B cell (primary cell): ENCODE results near the gene ACACB. TPM values are rescaled to one million over a fixed set of nuclear protein-coding genes. Genes with fewer than 3 reads are reported as not detected.

ENCODE experiments used
- ATAC-seq: fragments of 200-7000 bp; cut with Tn5 transposase; one replicate; pipeline ENCODE4 v1.10.0; 2021; ENCODE audit warnings: low read depth, mild to moderate bottlenecking, moderate number of reproducible peaks, moderate library complexity
- CTCF ChIA-PET: fragments of 350-600 bp; sonication (Branson Sonifier 250); formaldehyde crosslinking; loops from one replicate; lab custom pipeline; 2021; ENCODE audit warnings: antibody characterized with exemption, inconsistent platforms; lab: Charles Lee
- POLR2A ChIA-PET: fragments of 350-600 bp; sonication (Branson Sonifier 250); formaldehyde crosslinking; loops from one replicate; lab custom pipeline; 2021; ENCODE audit warnings: antibody characterized with exemption; lab: Charles Lee
- DNase-seq: peaks from one replicate; pipeline ENCODE4 v3.0.0; 2013
- H2AFZ ChIP-seq: 2 replicates; pipeline ENCODE4 v1.6.1; 2012; ENCODE audit warnings: mild to moderate bottlenecking, low read depth, low read length; ENCODE audit not compliant: insufficient read depth, poor library complexity, severe bottlenecking
- H3K27ac ChIP-seq, 2 donors: 1 replicate in 1 of 2; 2 replicates in 1 of 2; pipeline ENCODE4 v1.5.1; 2012 to 2013; ENCODE audit warnings: low read length in 2 of 2, mild to moderate bottlenecking in 2 of 2, moderate library complexity in 1 of 2
- H3K27me3 ChIP-seq, 4 experiments: fragments of 200-600 bp in 1 of 4; sonication (generic) in 1 of 4; replicated peaks in 1 of 4; 1 replicate in 2 of 4; 2 replicates in 2 of 4; pipeline versions ENCODE4 v1.6.1 to v1.7.0; 2013 to 2016; ENCODE audit warnings: low read length in 3 of 4, mild to moderate bottlenecking in 2 of 4, mixed read lengths in 1 of 4, moderate library complexity in 1 of 4; ENCODE audit not compliant: insufficient read depth in 4 of 4, control insufficient read depth in 3 of 4; ENCODE audit errors: control extremely low read depth in 1 of 4
- H3K36me3 ChIP-seq, 2 experiments: replicated peaks in 1 of 2; 1 replicate in 1 of 2; 2 replicates in 1 of 2; pipeline versions ENCODE4 v1.6.1 to v1.7.1; 2013; ENCODE audit warnings: low read length in 1 of 2; ENCODE audit not compliant: insufficient read depth in 2 of 2, control insufficient read depth in 1 of 2; ENCODE audit errors: control extremely low read depth in 1 of 2, extremely low read depth in 1 of 2
- H3K4me1 ChIP-seq, 2 donors: fragments of 200-600 bp in 1 of 2; sonication (generic) in 1 of 2; 1 replicate in 1 of 2; 2 replicates in 1 of 2; pipeline versions ENCODE4 v1.5.1 to v1.6.1; 2013 to 2017; ENCODE audit warnings: low read length in 2 of 2; ENCODE audit not compliant: control insufficient read depth in 2 of 2, insufficient read depth in 2 of 2
- H3K4me2 ChIP-seq: replicated peaks from 2 replicates; pipeline ENCODE3; 2012; ENCODE audit warnings: mild to moderate bottlenecking, low read depth, low read length; ENCODE audit not compliant: poor library complexity, severe bottlenecking
- H3K4me3 ChIP-seq, 5 experiments: fragments of 200-600 bp in 1 of 5; sonication (generic) in 1 of 5; 1 replicate in 3 of 5; 2 replicates in 2 of 5; pipeline versions ENCODE4 v1.5.1 to v1.7.0; 2011 to 2016; ENCODE audit warnings: low read length in 4 of 5, mild to moderate bottlenecking in 4 of 5, low read depth in 2 of 5, control low read depth in 1 of 5, moderate library complexity in 1 of 5; ENCODE audit not compliant: insufficient read depth in 1 of 5; ENCODE audit errors: control extremely low read depth in 1 of 5, extremely low read depth in 1 of 5
- H3K79me2 ChIP-seq: fragments of 200-600 bp; sonication (generic); one replicate; pipeline ENCODE4 v1.6.0; 2016; ENCODE audit warnings: low read length; ENCODE audit not compliant: control insufficient read depth, insufficient read depth
- H3K9ac ChIP-seq: fragments of 200-600 bp; sonication (generic); 2 replicates; pipeline ENCODE4 v1.6.1; 2017; ENCODE audit warnings: mild to moderate bottlenecking, low read length, moderate library complexity
- H3K9me3 ChIP-seq, 3 donors: one replicate each; pipeline versions ENCODE4 v1.6.1 to v1.7.1; 2013; ENCODE audit warnings: low read length in 2 of 3; ENCODE audit not compliant: control insufficient read depth in 2 of 3, insufficient read depth in 1 of 3; ENCODE audit errors: control extremely low read depth in 1 of 3
- H4K20me1 ChIP-seq: 2 replicates; pipeline ENCODE4 v1.6.0; 2012; ENCODE audit warnings: mild to moderate bottlenecking, low read length; ENCODE audit not compliant: insufficient read depth, control insufficient read depth, poor library complexity, severe bottlenecking
- H3K27ac Mint-ChIP-seq: one replicate; pipeline ENCODE4 v1.8.0; 2021; ENCODE audit warnings: mixed read lengths
- H3K27me3 Mint-ChIP-seq: one replicate; pipeline ENCODE4 v1.8.0; 2021; ENCODE audit warnings: mixed read lengths
- H3K4me1 Mint-ChIP-seq: one replicate; pipeline ENCODE4 v1.8.0; 2021; ENCODE audit warnings: mixed read lengths
- H3K4me3 Mint-ChIP-seq: one replicate; pipeline ENCODE4 v1.8.0; 2021; ENCODE audit warnings: mixed read lengths
- H3K9me3 Mint-ChIP-seq: one replicate; pipeline ENCODE4 v1.8.0; 2022; ENCODE audit warnings: mixed read lengths; ENCODE audit not compliant: insufficient read depth
- EZH2 ChIP-seq: IDR thresholded peaks from 2 replicates; pipeline ENCODE4 v1.6.1; 2012; ENCODE audit warnings: borderline replicate concordance, low read depth, mild to moderate bottlenecking, moderate library complexity, low read length; ENCODE audit not compliant: insufficient read depth, poor library complexity, severe bottlenecking
- WGBS: methylation state at CpG from one replicate; pipeline ENCODE4 v1.1.5; 2013; ENCODE audit warnings: missing lambda C conversion rate; ENCODE audit not compliant: insufficient coverage; 5-methylcytosine and 5-hydroxymethylcytosine counted together
- intact Hi-C: fragments of 100-400 bp; cut with micrococcal nuclease; formaldehyde crosslinking; loops from one replicate; pipeline ENCODE4 v1.10.0; 2022
- polyA plus RNA-seq: library from polyadenylated mRNA; depleted of rRNA; stranded (reverse); fragments of >200 nt; gene quantifications from 2 replicates; pipeline ENCODE4 v1.2.3, GENCODE V29; 2012
- total RNA-seq, 2 donors: library from RNA; stranded (reverse); fragments of 120-200 nt in 1 of 2; gene quantifications; 1 replicate in 1 of 2; 2 replicates in 1 of 2; pipeline versions ENCODE4 v1.2.3 to v1.2.4, GENCODE V29; 2013 to 2022
- TF ChIP-seq, protein P1 (sequence below): fragments of 200-600 bp; IDR thresholded peaks from one replicate; pipeline ENCODE4 v1.8.0; 2022; ENCODE audit warnings: antibody characterized with exemption, mild to moderate bottlenecking

The ACACB gene
- total and polyA plus RNA-seq, 2 donors (not counting 1 experiment from before 2014, with no cell fraction given), result 7.4 to 27.5 TPM

GRCh38 chr12:109182041-109182839, 65.9 kb downstream of the ACACB start:
- no peaks in the 10 kb centered on the region for H3K4me1 Mint-ChIP-seq
- ChIA-PET POLR2A (no interaction called here), CTCF (no interaction called here)
- H3K9ac ChIP-seq, result no peak overlapping the region
- H3K9me3 Mint-ChIP-seq, result no peaks in the 10 kb centered on the region
- no peaks in the 10 kb centered on the region for H3K27me3 ChIP-seq
- no peak overlapping the region for H3K4me3 ChIP-seq
- no peak overlapping the region for H3K27ac ChIP-seq
- TF ChIP-seq, protein P1, sequence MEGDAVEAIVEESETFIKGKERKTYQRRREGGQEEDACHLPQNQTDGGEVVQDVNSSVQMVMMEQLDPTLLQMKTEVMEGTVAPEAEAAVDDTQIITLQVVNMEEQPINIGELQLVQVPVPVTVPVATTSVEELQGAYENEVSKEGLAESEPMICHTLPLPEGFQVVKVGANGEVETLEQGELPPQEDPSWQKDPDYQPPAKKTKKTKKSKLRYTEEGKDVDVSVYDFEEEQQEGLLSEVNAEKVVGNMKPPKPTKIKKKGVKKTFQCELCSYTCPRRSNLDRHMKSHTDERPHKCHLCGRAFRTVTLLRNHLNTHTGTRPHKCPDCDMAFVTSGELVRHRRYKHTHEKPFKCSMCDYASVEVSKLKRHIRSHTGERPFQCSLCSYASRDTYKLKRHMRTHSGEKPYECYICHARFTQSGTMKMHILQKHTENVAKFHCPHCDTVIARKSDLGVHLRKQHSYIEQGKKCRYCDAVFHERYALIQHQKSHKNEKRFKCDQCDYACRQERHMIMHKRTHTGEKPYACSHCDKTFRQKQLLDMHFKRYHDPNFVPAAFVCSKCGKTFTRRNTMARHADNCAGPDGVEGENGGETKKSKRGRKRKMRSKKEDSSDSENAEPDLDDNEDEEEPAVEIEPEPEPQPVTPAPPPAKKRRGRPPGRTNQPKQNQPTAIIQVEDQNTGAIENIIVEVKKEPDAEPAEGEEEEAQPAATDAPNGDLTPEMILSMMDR, result no peak
- TF ChIP-seq EZH2, result no peak
- no peaks in the 10 kb centered on the region for H4K20me1 ChIP-seq
- no peaks in the 10 kb centered on the region for H3K4me1 ChIP-seq
- H3K9me3 ChIP-seq, result no peaks in the 10 kb centered on the region
- H2AFZ ChIP-seq, result no peak overlapping the region
- WGBS, result 100% methylated on average over 2 of the region's 7 CpGs
- H3K36me3 ChIP-seq, result no peaks in the 10 kb centered on the region
- H3K4me2 ChIP-seq, result no peak overlapping the region
- no peaks in the 10 kb centered on the region for H3K27me3 Mint-ChIP-seq
- DNase-seq (no peak), ATAC-seq (no peak)
- H3K27ac Mint-ChIP-seq, result no peak overlapping the region
- intact Hi-C loops, result no loop called here
- H3K79me2 ChIP-seq, result no peaks in the 10 kb centered on the region
- no peak overlapping the region for H3K4me3 Mint-ChIP-seq

DNA sequence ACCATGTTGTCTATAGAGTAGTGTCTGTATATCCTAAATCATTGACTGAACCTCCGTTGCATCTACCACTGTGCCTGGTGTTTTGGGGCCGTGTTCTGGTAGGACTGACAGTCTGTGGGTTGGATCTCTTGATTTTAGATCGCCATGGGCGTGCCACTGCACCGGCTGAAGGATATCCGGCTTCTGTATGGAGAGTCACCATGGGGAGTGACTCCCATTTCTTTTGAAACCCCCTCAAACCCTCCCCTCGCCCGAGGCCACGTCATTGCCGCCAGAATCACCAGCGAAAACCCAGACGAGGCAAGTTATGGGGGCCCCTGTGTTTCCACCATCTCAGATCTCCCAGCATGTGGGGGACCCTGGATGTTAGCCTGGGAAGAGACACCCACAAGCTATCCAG, 69.1 kb downstream of the ACACB start:
- no peak for DNase-seq
- TF ChIP-seq, protein P1, result no peak
- no peak for TF ChIP-seq EZH2
- Mint-ChIP-seq H3K4me3 (no peak overlapping the region), H3K27me3 (no peaks in the 10 kb centered on the region), H3K9me3 (no peaks in the 10 kb centered on the region), H3K4me1 (no peaks in the 10 kb centered on the region), H3K27ac (no peak overlapping the region)
- H3K79me2 ChIP-seq, result no peaks in the 10 kb centered on the region
- H3K4me3 ChIP-seq, result no peak overlapping the region
- intact Hi-C loops, result no loop called here
- CTCF ChIA-PET, result no interaction called here
- no peaks in the 10 kb centered on the region for H3K9me3 ChIP-seq
- POLR2A ChIA-PET, result no interaction called here
- no peaks in the 10 kb centered on the region for H3K4me1 ChIP-seq
- no peaks in the 10 kb centered on the region for H3K27me3 ChIP-seq
- no peak overlapping the region for H3K4me2 ChIP-seq
- no peak overlapping the region for H3K27ac ChIP-seq
- no peak for ATAC-seq
- H4K20me1 ChIP-seq, result no peaks in the 10 kb centered on the region
- H3K9ac ChIP-seq, result no peak overlapping the region
- WGBS, result 96% methylated on average over 11 of the region's 12 CpGs
- H3K36me3 ChIP-seq, result peaks cover 0 to 3% of the 10 kb centered on the region in 2 experiments
- H2AFZ ChIP-seq, result no peak overlapping the region
